HG03457 (cell line): ENCODE results near the gene ASB10.

Experiments used
- ATAC-seq: cut with Tn5 transposase; IDR thresholded peaks from one replicate; pipeline ENCODE4 v1.9.1; 2021; ENCODE audit warnings: moderate number of reproducible peaks; ENCODE audit not compliant: unreplicated experiment

The ASB10 gene

DNA sequence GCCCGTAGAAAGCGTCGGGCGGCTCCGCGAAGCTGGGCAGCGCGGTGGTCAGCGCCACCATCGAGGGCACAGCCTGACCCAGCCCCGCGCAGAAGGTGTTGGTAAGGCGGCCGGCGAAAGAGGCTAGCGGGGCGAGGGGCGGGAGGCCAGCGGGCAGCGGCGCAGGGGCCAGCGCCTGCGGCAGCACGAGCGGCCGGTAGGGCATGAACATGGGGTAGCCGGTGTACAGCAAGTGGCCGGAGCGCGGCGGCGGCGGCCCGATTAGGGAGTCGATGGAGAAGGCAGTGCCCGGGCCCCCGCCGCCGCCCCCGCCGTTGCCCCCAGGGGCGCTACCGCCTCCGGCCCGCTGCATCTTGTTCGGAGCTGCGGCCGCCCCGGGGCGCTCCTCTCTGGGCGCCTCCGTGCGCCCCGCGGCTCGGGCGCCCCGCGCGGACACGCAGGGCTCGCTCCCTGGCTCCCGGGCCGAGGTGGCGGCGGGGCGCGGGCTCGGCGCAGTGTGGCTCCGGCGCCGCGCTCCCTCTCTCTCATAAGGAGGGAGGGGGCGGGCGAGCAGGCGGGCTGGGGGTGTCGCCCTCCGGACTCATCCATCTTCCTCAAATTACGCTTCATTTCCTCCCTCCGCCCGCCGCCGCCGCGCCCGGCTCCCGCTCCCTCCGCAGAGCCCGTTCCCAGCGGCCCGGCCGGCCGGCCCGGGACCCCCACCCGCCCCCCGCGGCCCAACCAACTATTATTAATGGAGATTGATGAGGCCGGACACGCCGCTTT is 19.7 kb downstream of the ASB10 start, which contains the start of gene GBX1:
Gene GBX1 (minus strand): TSS at position 498 of the 765 bp plus-strand sequence. CDS start 146 bp downstream, at position 352.
- ATAC-seq = no peak

- no peak for ATAC-seq
Measured at GRCh38 chr7:151166629-151167196, 20.3 kb downstream of the ASB10 start.

- ATAC-seq = no peak
Measured at GRCh38 chr7:151161757-151162156, 25.3 kb downstream of the ASB10 start.

- ATAC-seq = no peak
Measured at GRCh38 chr7:151157645-151158329, 29.3 kb downstream of the ASB10 start.

DNA sequence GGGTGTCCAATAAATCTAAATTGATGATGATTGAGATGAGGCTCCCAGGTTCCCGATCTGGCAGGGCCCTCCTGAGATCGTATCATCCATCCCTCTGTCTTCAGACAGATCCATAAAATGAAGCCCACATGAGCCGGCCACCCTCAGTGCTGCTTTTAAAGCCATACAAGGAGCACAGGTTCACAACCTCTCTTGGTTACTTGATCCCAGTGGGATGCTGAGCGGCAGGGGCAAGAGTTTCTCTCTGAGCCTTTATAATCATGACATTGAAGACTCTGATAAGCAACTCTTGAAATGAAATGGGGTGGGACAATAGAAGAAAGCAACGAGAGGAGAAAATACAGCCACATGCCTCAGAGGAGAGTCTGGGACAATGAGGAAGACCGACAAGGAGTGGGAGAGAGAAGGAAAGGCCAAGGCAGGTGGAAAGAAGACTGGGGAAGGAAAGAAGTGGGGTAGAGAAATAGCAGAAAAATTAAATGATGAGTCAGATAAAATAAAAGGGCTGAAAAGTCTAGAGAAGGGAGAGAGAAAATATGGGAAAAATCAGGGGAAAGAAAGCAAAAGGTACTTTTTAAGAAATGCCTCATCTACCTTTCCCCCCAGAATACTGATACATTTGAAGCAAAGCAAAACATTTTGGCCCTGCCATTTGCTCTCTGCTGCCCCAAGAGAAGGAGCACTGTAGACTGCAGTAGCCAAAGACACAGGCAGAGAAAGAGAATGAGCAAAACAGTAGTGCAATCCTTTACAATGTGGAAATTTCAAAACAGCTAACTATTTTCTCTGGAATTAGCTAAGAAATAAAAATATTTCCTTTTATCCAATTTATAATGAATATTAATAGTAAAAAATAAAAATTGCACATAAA is 34.2 kb downstream of the ASB10 start:
- ATAC-seq = no peak

- ATAC-seq = no peak
Measured at GRCh38 chr7:151150388-151150787, 36.7 kb downstream of the ASB10 start.

DNA sequence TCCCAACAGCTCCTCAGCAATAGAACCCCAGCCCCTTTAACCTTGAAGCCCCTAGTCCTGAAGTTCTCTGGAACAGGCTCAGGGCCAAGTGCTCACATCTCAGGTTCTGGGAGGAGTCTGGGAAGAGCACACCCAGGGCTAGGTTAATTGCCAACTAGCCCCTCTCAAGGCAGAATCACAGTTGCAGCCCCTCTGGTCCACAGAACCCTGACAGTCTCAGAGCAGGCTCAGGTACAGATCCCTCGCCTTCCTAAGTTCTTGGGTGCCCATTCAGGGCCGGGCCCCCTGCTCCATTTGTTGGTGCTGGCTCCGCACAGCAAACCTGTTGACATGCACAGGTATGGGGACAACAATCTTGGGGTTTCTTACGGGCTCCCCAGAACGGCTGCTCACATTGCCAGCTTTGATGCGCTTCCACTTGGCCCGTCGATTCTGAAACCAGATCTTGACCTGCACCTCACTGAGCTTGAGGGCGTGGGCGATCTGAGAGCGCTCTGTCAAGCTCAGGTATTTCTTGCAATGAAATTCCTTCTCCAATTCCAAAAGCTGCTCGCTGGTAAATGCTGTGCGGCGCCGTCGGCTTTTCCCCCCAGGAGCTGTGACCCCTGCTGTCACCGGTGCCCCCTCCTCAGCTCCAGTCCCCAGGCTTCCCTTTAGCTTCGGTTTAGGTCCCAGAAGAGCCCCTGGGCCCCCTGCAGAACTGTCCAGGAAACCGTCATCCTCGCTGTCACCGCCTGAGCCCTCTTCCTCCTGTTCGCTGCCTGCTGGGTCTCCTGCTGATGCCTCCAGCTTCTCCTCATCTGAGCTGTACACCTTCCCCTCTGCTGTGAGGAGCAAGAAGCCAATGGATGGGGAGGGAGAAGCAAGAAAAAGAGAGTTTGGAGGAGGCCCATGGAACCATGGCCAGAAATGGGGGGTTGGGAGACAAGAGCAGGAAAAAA is 38.5 kb downstream of the ASB10 start:
- ATAC-seq = no peak

- ATAC-seq = no peak
Measured at GRCh38 chr7:151146761-151147160, 40.3 kb downstream of the ASB10 start.

GRCh38 chr7:151144387-151144786 is 42.7 kb downstream of the ASB10 start:
- ATAC-seq = no peak

- ATAC-seq = no peak
Measured at GRCh38 chr7:151143261-151144015, 43.6 kb downstream of the ASB10 start.

- ATAC-seq = no peak
Measured at GRCh38 chr7:151142686-151143040, 44.4 kb downstream of the ASB10 start.

- no peak for ATAC-seq
Measured at GRCh38 chr7:151141855-151142685, 45.0 kb downstream of the ASB10 start.

GRCh38 chr7:151141311-151141854 is 45.7 kb downstream of the ASB10 start:
- no peak for ATAC-seq

GRCh38 chr7:151140826-151141225 is 46.2 kb downstream of the ASB10 start:
- no peak for ATAC-seq

GRCh38 chr7:151139791-151140190 is 47.3 kb downstream of the ASB10 start:
- ATAC-seq = no peak

GRCh38 chr7:151139071-151139790 is 47.8 kb downstream of the ASB10 start:
- no peak for ATAC-seq

- no peak for ATAC-seq
Measured at GRCh38 chr7:151138153-151138851, 48.7 kb downstream of the ASB10 start.
